ENCODE results near the gene PSAP. TPM values are rescaled to one million over a fixed set of nuclear protein-coding genes. Genes with fewer than 3 reads are reported as not detected.
A peak's percentile ranks its signal among the peaks of the same experiment; 100 is the strongest.

PSAP gene
- total and polyA plus RNA-seq, 4 donors = 255 to 671 (median 472) TPM

- no peaks in the 10 kb centered on the region for H3K27me3 ChIP-seq (ENCODE audit: control insufficient read depth in 4 of 4, insufficient read depth in 4 of 4, low read length in 3 of 4)
- H3K9me3 ChIP-seq (ENCODE audit: control insufficient read depth in 4 of 4, low read length in 3 of 4) = no peaks in the 10 kb centered on the region
- H3K27ac ChIP-seq (ENCODE audit: low read depth in 1 of 2, low read length in 2 of 2) = peak overlapping the region; percentile 56 to 61
- WGBS = 36% methylated on average over 9 of the region's 9 CpGs
- peak overlapping the region in 1 of 2 donors; percentile 42 for H3K9ac ChIP-seq (ENCODE audit: low read depth in 1 of 2, low read length in 2 of 2)
- DNase-seq (ENCODE audit: low spot score) = no peak
- H3K4me3 ChIP-seq (ENCODE audit: low read depth in 1 of 3, low read length in 3 of 3) = peak overlapping the region in 1 of 3 donors; percentile 62
- TF ChIP-seq TAF1 (conservative IDR thresholded peaks at IDR 0.05) (no peak), SP1 (IDR thresholded peaks at IDR 0.05) (no peak), RXRA (IDR thresholded peaks at IDR 0.05) (no peak), NR2F2 (IDR thresholded peaks at IDR 0.05) (no peak), EGR1 (IDR thresholded peaks at IDR 0.05; ENCODE audit: low read depth in 2 of 2) (no peak), FOXA2 (IDR thresholded peaks at IDR 0.05) (no peak), HNF4G (IDR thresholded peaks at IDR 0.05) (no peak), RAD21 (IDR thresholded peaks at IDR 0.05) (no peak), GABPA (IDR thresholded peaks at IDR 0.05 in 1 of 2, conservative IDR thresholded peaks at IDR 0.05 in 1 of 2) (no peak), ATF3 (IDR thresholded peaks at IDR 0.05) (no peak), ZBTB33 (IDR thresholded peaks at IDR 0.05) (no peak), MAX (IDR thresholded peaks at IDR 0.05) (no peak), YY1 (IDR thresholded peaks at IDR 0.05) (no peak)
- peaks cover 0 to 10% (median 7%) of the 10 kb centered on the region in 4 donors for H3K4me1 ChIP-seq (ENCODE audit: control insufficient read depth in 4 of 4, insufficient read depth in 4 of 4, low read length in 3 of 4)
- H3K36me3 ChIP-seq (ENCODE audit: control insufficient read depth in 4 of 4, insufficient read depth in 3 of 4, low read depth in 1 of 4, low read length in 3 of 4) = no peaks in the 10 kb centered on the region
These were observed 38.4 kb upstream of the PSAP start for GRCh38 chr10:71889388-71889987.

GRCh38 chr10:71888623-71889387, 37.8 kb upstream of the PSAP start:
- no peaks in the 10 kb centered on the region for H3K27me3 ChIP-seq (ENCODE audit: control insufficient read depth in 4 of 4, insufficient read depth in 4 of 4, low read length in 3 of 4)
- peak overlapping the region; percentile 47 to 62 (median 60) for H3K4me3 ChIP-seq (ENCODE audit: low read depth in 1 of 3, low read length in 3 of 3)
- H3K27ac ChIP-seq (ENCODE audit: low read depth in 1 of 2, low read length in 2 of 2) = peak overlapping the region; percentile 56 to 61
- peaks cover 0 to 10% (median 7%) of the 10 kb centered on the region in 4 donors for H3K4me1 ChIP-seq (ENCODE audit: control insufficient read depth in 4 of 4, insufficient read depth in 4 of 4, low read length in 3 of 4)
- WGBS = 2% methylated on average over 48 of the region's 48 CpGs
- peak overlapping the region; percentile 32 to 42 for H3K9ac ChIP-seq (ENCODE audit: low read depth in 1 of 2, low read length in 2 of 2)
- DNase-seq (ENCODE audit: low spot score) = no peak
- H3K36me3 ChIP-seq (ENCODE audit: control insufficient read depth in 4 of 4, insufficient read depth in 3 of 4, low read depth in 1 of 4, low read length in 3 of 4) = no peaks in the 10 kb centered on the region
- TF ChIP-seq RXRA (IDR thresholded peaks at IDR 0.05) (peak in 1 of 2 donors; percentile 20), SP1 (IDR thresholded peaks at IDR 0.05) (peak; percentile 27), CTCF (IDR thresholded peaks at IDR 0.05; ENCODE audit: low read depth, low read length, missing input control) (no peak), RAD21 (IDR thresholded peaks at IDR 0.05) (peak in 1 of 2 donors; percentile 11)
- no peaks in the 10 kb centered on the region for H3K9me3 ChIP-seq (ENCODE audit: control insufficient read depth in 4 of 4, low read length in 3 of 4)

Data from liver (tissue), 9 donors.